OCI-LY7 (cell line): ENCODE measurements around the gene BCHE. TPM values are rescaled to one million over a fixed set of nuclear protein-coding genes. Genes with fewer than 3 reads are reported as not detected.

Source experiments
- BruUV-seq: library from RNA; stranded (reverse); fragments of 400-500 nt; replicated peaks from 2 replicates; lab custom pipeline; 2021; lab: Mats Ljungman, UMichigan
- CTCF ChIA-PET: fragments of 300-600 bp; sonication (Branson Sonifier 250); formaldehyde crosslinking; loops from one replicate; lab custom pipeline; 2022; ENCODE audit warnings: antibody characterized with exemption; ENCODE audit not compliant: unreplicated experiment; lab: Charles Lee
- POLR2A ChIA-PET: fragments of 300-600 bp; sonication (Branson Sonifier 250); formaldehyde crosslinking; loops from one replicate; lab custom pipeline; 2022; ENCODE audit warnings: antibody characterized with exemption; lab: Charles Lee
- DNase-seq: peaks from one replicate; pipeline ENCODE4 v3.0.0-alpha.2; 2015; ENCODE audit warnings: low spot score
- H2AFZ ChIP-seq: fragments of 200-600 bp; sonication (generic), shearing (Covaris generic); 2 replicates; pipeline ENCODE4 v1.6.1; 2014; ENCODE audit warnings: mild to moderate bottlenecking, antibody characterized with exemption, low read length, moderate library complexity
- H3K27ac ChIP-seq: fragments of 200-600 bp; sonication (generic); 2 replicates; pipeline ENCODE4 v1.5.1; 2014; ENCODE audit warnings: mixed run types, low read depth, mild to moderate bottlenecking, moderate library complexity, low read length, inconsistent platforms; ENCODE audit not compliant: poor library complexity, severe bottlenecking
- H3K36me3 ChIP-seq: fragments of 200-600 bp; sonication (generic); 2 replicates; pipeline ENCODE4 v1.6.1; 2014; ENCODE audit warnings: mild to moderate bottlenecking, antibody characterized with exemption, low read length, moderate library complexity, mixed read lengths; ENCODE audit not compliant: insufficient read depth
- H3K4me1 ChIP-seq: fragments of 200-600 bp; sonication (generic); 2 replicates; pipeline ENCODE4 v1.5.1; 2014; ENCODE audit warnings: mild to moderate bottlenecking, low read length; ENCODE audit not compliant: insufficient read depth, poor library complexity, severe bottlenecking
- H3K4me2 ChIP-seq: fragments of 200-600 bp; sonication (generic); 2 replicates; pipeline ENCODE4 v1.6.1; 2014; ENCODE audit warnings: mild to moderate bottlenecking, low read length
- H3K4me3 ChIP-seq: fragments of 200-600 bp; sonication (generic); 2 replicates; pipeline ENCODE4 v1.5.1; 2014; ENCODE audit warnings: mild to moderate bottlenecking, low read depth, low read length; ENCODE audit not compliant: poor library complexity, severe bottlenecking
- H3K79me2 ChIP-seq: fragments of 200-600 bp; sonication (generic); 2 replicates; pipeline ENCODE4 v1.6.1; 2016; ENCODE audit warnings: low read depth, mild to moderate bottlenecking, low read length, moderate library complexity, mixed read lengths; ENCODE audit not compliant: insufficient read depth
- H3K9me2 ChIP-seq: fragments of 200-600 bp; sonication (generic); 2 replicates; pipeline ENCODE4 v1.6.1; 2016; ENCODE audit warnings: mild to moderate bottlenecking, low read length, mixed read lengths; ENCODE audit not compliant: insufficient read depth
- H3K9me3 ChIP-seq: fragments of 200-600 bp; sonication (generic); 2 replicates; pipeline ENCODE4 v1.6.1; 2014; ENCODE audit warnings: mild to moderate bottlenecking, mixed run types, low read length, mixed read lengths
- H4K20me1 ChIP-seq: fragments of 200-600 bp; sonication (generic); 2 replicates; pipeline ENCODE4 v1.6.1; 2014; ENCODE audit warnings: mild to moderate bottlenecking, antibody characterized with exemption, low read length, moderate library complexity, mixed read lengths; ENCODE audit not compliant: insufficient read depth
- EZH2phosphoT487 ChIP-seq: fragments of 200-600 bp; sonication (generic); IDR thresholded peaks from 2 replicates; pipeline ENCODE4 v1.6.1; 2018; ENCODE audit warnings: low read depth, borderline replicate concordance, mild to moderate bottlenecking, mixed run types, antibody characterized with exemption, low read length, moderate library complexity, mixed read lengths
- intact Hi-C: fragments of 100-400 bp; cut with micrococcal nuclease; formaldehyde crosslinking; loops from one replicate; pipeline ENCODE4 v1.10.0; 2022; ENCODE audit not compliant: unreplicated experiment
- total RNA-seq, 2 experiments: library from RNA; depleted of rRNA in 1 of 2; stranded (reverse); fragments of >200 nt in 1 of 2; shearing (Covaris generic) in 1 of 2; gene quantifications; 2 replicates each; pipeline ENCODE4 v1.2.3, GENCODE V29; 2014 to 2022
- TF ChIP-seq, protein P1 (sequence below): fragments of 200-600 bp; sonication (generic); conservative IDR thresholded peaks from 2 replicates; pipeline ENCODE4 v1.5.1; 2014; ENCODE audit warnings: mild to moderate bottlenecking, antibody characterized with exemption, low read length, moderate library complexity, mixed read lengths

The BCHE gene
- total RNA-seq, 2 experiments from 2014 or later = not detected

DNA sequence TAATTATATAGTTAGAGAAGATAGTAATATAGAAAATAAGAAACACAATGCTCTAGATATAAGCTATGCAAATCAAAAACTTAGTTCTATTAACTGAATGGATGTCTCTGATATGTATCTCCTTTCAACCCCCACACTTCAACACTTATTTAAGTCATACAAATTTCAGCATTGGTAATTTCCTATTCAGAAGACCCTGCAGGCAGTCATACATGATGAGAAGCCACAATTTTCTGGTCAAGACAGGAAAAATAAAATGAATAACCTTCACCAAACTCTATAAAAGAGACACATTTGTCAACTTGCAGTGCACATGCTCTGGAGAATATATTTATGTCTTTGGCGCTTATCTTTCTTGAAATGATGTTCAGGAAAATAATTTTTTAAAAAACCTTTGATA lies 578 bp upstream of the BCHE start:
- H3K79me2 ChIP-seq = no peaks in the 10 kb centered on the region
- H3K4me3 ChIP-seq = no peak overlapping the region
- no peaks in the 10 kb centered on the region for H3K4me1 ChIP-seq
- POLR2A ChIA-PET = no interaction called here
- no peaks in the 10 kb centered on the region for H3K9me3 ChIP-seq
- no peaks in the 10 kb centered on the region for H3K9me2 ChIP-seq
- no peak overlapping the region for H2AFZ ChIP-seq
- intact Hi-C loops = no loop called here
- H3K4me2 ChIP-seq = no peak overlapping the region
- H3K27ac ChIP-seq = no peak overlapping the region
- H4K20me1 ChIP-seq = no peaks in the 10 kb centered on the region
- no peak for DNase-seq
- CTCF ChIA-PET = no interaction called here
- H3K36me3 ChIP-seq = no peaks in the 10 kb centered on the region
- no TSS peak for BruUV-seq
- no peak for TF ChIP-seq EZH2phosphoT487
- TF ChIP-seq, protein P1, sequence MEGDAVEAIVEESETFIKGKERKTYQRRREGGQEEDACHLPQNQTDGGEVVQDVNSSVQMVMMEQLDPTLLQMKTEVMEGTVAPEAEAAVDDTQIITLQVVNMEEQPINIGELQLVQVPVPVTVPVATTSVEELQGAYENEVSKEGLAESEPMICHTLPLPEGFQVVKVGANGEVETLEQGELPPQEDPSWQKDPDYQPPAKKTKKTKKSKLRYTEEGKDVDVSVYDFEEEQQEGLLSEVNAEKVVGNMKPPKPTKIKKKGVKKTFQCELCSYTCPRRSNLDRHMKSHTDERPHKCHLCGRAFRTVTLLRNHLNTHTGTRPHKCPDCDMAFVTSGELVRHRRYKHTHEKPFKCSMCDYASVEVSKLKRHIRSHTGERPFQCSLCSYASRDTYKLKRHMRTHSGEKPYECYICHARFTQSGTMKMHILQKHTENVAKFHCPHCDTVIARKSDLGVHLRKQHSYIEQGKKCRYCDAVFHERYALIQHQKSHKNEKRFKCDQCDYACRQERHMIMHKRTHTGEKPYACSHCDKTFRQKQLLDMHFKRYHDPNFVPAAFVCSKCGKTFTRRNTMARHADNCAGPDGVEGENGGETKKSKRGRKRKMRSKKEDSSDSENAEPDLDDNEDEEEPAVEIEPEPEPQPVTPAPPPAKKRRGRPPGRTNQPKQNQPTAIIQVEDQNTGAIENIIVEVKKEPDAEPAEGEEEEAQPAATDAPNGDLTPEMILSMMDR = no peak

DNA sequence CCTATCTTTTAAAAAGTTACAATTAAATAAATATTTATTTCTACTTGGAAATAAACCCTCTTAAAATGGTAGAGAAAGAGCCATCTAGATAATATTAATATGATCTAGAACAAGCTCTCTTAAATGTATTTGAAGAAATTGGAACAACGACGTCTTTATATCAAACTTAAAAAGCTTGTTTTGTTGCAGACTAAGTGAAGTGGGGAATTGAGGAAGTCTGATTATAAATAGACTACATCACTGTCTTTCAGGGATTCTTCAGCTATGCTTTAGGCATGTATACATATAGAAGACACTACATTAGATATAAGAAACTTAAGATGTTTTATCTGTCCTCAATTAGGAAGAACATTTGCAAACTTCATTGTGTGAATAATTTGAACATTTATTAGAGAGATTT lies 1.8 kb downstream of the BCHE start:
- CTCF ChIA-PET = no interaction called here
- no TSS peak for BruUV-seq

DNA sequence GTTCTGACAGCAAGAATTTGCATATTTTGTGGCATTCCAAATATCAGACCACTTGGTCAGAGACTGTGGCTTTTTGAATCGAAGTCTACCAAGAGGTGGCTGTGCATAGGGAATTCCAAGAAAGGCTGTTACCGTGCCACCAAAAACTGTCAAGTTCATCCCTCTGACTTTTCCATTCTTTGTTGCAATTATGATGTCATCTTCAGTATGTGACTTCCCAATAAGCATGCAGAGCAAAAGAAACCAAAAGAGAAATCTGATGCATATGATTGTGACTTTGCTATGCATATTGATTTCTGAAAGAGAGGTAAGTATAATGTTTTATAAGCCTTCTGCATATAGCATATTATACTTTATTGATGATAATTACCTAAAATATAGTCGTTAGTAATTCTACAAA lies 6.5 kb downstream of the BCHE start:
- no peak for TF ChIP-seq EZH2phosphoT487
- TF ChIP-seq, protein P1 = no peak
- H3K27ac ChIP-seq = no peak overlapping the region
- no peak overlapping the region for H3K4me3 ChIP-seq
- no peak overlapping the region for H2AFZ ChIP-seq
- intact Hi-C loops = no loop called here
- H3K9me2 ChIP-seq = no peaks in the 10 kb centered on the region
- H3K4me2 ChIP-seq = no peak overlapping the region
- H4K20me1 ChIP-seq = no peaks in the 10 kb centered on the region
- H3K79me2 ChIP-seq = no peaks in the 10 kb centered on the region
- no peaks in the 10 kb centered on the region for H3K36me3 ChIP-seq
- no TSS peak for BruUV-seq
- H3K4me1 ChIP-seq = no peaks in the 10 kb centered on the region
- ChIA-PET CTCF (no interaction called here), POLR2A (no interaction called here)
- DNase-seq = no peak
- H3K9me3 ChIP-seq = no peaks in the 10 kb centered on the region

More for the DNA sequence above, 1.8 kb downstream of the BCHE start:
- H3K27ac ChIP-seq = no peak overlapping the region
- no peak overlapping the region for H3K4me2 ChIP-seq
- POLR2A ChIA-PET = no interaction called here
- no peak for TF ChIP-seq EZH2phosphoT487
- TF ChIP-seq, protein P1 = no peak
- H3K4me3 ChIP-seq = no peak overlapping the region
- H3K79me2 ChIP-seq = no peaks in the 10 kb centered on the region
- H3K36me3 ChIP-seq = no peaks in the 10 kb centered on the region
- H3K9me2 ChIP-seq = no peaks in the 10 kb centered on the region
- intact Hi-C loops = no loop called here
- DNase-seq = no peak
- H4K20me1 ChIP-seq = no peaks in the 10 kb centered on the region
- no peaks in the 10 kb centered on the region for H3K9me3 ChIP-seq
- H3K4me1 ChIP-seq = no peaks in the 10 kb centered on the region
- no peak overlapping the region for H2AFZ ChIP-seq
